ENCODE measurements around the gene FGB. TPM values are rescaled to one million over a fixed set of nuclear protein-coding genes. Genes with fewer than 3 reads are reported as not detected.

FGB gene
- total and polyA plus RNA-seq, 2 of the 13 experiments (the other 11 are each of a cell fraction or from before 2014, with no cell fraction given): 226 to 784 TPM

GRCh38 chr4:154589296-154590197, 26.7 kb downstream of the FGB start (continued):
- TF ChIP-seq RBM22 (optimal IDR thresholded peaks at IDR 0.05; ENCODE audit: low read length) (peak; percentile 89), AGO2 (optimal IDR thresholded peaks at IDR 0.05; ENCODE audit: low read depth, low read length) (peak; percentile 83), POLR2G (IDR thresholded peaks at IDR 0.05; ENCODE audit: low read depth, low read length) (peak; percentile 53), PTBP1 (IDR thresholded peaks at IDR 0.05; ENCODE audit: low read depth, low read length, poor library complexity, severe bottlenecking) (no peak), DNMT3B (CRISPR knock-in tag; conservative IDR thresholded peaks at IDR 0.05) (0 out of 2 replicates have a peak, but pooled peaks have one; percentile 35), BORCS8-MEF2B (CRISPR knock-in tag; IDR thresholded peaks at IDR 0.05) (peak; percentile 47; the same call in 1 of the 2 replicates), ZBTB34 (CRISPR knock-in tag; IDR thresholded peaks at IDR 0.05) (peak; percentile 36; the same call in 1 of the 2 replicates), TRIM22 (IDR thresholded peaks at IDR 0.05) (no peak), MBNL3 (CRISPR knock-in tag; conservative IDR thresholded peaks at IDR 0.05) (no peak), SALL1 (CRISPR knock-in tag; IDR thresholded peaks at IDR 0.05) (peak; percentile 41; the same call in 1 of the 2 replicates), PHF21A (CRISPR knock-in tag; IDR thresholded peaks at IDR 0.05) (no peak), SETDB1 (CRISPR knock-in tag; IDR thresholded peaks at IDR 0.05; ENCODE audit: borderline replicate concordance) (no peak), HOXD1 (CRISPR knock-in tag; IDR thresholded peaks at IDR 0.05) (no peak), ZNF761 (CRISPR knock-in tag; conservative IDR thresholded peaks at IDR 0.05) (0 out of 2 replicates have a peak, but pooled peaks have one; percentile 52), SMYD3 (CRISPR knock-in tag; IDR thresholded peaks at IDR 0.05) (0 out of 2 replicates have a peak, but pooled peaks have one; percentile 35), ZSCAN20 (CRISPR knock-in tag; IDR thresholded peaks at IDR 0.05; ENCODE audit: borderline replicate concordance) (no peak), ZGPAT (CRISPR knock-in tag; IDR thresholded peaks at IDR 0.05) (no peak)
- TF ChIP-seq, protein P1, sequence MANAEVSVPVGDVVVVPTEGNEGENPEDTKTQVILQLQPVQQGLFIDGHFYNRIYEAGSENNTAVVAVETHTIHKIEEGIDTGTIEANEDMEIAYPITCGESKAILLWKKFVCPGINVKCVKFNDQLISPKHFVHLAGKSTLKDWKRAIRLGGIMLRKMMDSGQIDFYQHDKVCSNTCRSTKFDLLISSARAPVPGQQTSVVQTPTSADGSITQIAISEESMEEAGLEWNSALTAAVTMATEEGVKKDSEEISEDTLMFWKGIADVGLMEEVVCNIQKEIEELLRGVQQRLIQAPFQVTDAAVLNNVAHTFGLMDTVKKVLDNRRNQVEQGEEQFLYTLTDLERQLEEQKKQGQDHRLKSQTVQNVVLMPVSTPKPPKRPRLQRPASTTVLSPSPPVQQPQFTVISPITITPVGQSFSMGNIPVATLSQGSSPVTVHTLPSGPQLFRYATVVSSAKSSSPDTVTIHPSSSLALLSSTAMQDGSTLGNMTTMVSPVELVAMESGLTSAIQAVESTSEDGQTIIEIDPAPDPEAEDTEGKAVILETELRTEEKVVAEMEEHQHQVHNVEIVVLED (CRISPR knock-in tag; IDR thresholded peaks at IDR 0.05; ENCODE audit: borderline replicate concordance): 0 out of 2 replicates have a peak, but pooled peaks have one; percentile 27
